ENCODE data around the gene ALLC.

- TF ChIP-seq, protein P1, sequence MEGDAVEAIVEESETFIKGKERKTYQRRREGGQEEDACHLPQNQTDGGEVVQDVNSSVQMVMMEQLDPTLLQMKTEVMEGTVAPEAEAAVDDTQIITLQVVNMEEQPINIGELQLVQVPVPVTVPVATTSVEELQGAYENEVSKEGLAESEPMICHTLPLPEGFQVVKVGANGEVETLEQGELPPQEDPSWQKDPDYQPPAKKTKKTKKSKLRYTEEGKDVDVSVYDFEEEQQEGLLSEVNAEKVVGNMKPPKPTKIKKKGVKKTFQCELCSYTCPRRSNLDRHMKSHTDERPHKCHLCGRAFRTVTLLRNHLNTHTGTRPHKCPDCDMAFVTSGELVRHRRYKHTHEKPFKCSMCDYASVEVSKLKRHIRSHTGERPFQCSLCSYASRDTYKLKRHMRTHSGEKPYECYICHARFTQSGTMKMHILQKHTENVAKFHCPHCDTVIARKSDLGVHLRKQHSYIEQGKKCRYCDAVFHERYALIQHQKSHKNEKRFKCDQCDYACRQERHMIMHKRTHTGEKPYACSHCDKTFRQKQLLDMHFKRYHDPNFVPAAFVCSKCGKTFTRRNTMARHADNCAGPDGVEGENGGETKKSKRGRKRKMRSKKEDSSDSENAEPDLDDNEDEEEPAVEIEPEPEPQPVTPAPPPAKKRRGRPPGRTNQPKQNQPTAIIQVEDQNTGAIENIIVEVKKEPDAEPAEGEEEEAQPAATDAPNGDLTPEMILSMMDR (IDR thresholded peaks at IDR 0.05) = no peak
- TF ChIP-seq POLR2A (IDR thresholded peaks at IDR 0.05) (no peak), POLR2AphosphoS5 (IDR thresholded peaks at IDR 0.05) (no peak)
Observed at GRCh38 chr2:3634596-3635121, 23.3 kb upstream of the ALLC start.
